Measurements from ENCODE around the gene ADARB1.

DNA sequence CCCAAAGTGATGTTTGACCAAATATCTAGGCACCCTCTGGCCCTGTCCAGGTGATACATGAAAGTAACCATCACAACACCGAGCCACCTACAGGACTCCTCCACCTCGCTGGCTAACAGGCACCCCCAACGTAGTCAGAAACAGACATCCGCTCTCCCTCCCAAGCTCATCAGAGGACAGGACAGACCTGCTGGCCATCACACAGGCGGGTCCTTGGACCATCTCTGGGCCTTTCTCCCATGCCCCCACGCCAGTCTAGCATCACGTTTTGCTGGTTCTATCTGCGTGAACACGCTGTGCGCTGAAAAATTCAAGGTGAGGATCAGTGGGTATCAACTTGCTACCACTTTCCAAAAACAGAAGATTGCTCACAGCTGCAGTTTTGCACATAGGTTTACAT lies 21.4 kb upstream of the ADARB1 start:
- TF ChIP-seq, protein P1, sequence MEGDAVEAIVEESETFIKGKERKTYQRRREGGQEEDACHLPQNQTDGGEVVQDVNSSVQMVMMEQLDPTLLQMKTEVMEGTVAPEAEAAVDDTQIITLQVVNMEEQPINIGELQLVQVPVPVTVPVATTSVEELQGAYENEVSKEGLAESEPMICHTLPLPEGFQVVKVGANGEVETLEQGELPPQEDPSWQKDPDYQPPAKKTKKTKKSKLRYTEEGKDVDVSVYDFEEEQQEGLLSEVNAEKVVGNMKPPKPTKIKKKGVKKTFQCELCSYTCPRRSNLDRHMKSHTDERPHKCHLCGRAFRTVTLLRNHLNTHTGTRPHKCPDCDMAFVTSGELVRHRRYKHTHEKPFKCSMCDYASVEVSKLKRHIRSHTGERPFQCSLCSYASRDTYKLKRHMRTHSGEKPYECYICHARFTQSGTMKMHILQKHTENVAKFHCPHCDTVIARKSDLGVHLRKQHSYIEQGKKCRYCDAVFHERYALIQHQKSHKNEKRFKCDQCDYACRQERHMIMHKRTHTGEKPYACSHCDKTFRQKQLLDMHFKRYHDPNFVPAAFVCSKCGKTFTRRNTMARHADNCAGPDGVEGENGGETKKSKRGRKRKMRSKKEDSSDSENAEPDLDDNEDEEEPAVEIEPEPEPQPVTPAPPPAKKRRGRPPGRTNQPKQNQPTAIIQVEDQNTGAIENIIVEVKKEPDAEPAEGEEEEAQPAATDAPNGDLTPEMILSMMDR (conservative IDR thresholded peaks at IDR 0.05), result no peak
- TF ChIP-seq ZFX (IDR thresholded peaks at IDR 0.05), result no peak

Data from C4-2B (cell line).